GM23248 (cell line): ENCODE results near the gene VPS35L.

ENCODE experiments used
- EZH2 ChIP-seq: fragments of 200-600 bp; sonication (generic); IDR thresholded peaks from 2 replicates; pipeline ENCODE4 v1.6.1; 2018; ENCODE audit warnings: antibody characterized with exemption, mild to moderate bottlenecking; ENCODE audit not compliant: insufficient read depth, poor library complexity, severe bottlenecking
- EZH2phosphoT487 ChIP-seq: fragments of 200-600 bp; sonication (generic); IDR thresholded peaks from 2 replicates; pipeline ENCODE4 v1.6.1; 2018; ENCODE audit warnings: antibody characterized with exemption, moderate library complexity, mild to moderate bottlenecking, low read depth; ENCODE audit not compliant: insufficient read depth

DNA sequence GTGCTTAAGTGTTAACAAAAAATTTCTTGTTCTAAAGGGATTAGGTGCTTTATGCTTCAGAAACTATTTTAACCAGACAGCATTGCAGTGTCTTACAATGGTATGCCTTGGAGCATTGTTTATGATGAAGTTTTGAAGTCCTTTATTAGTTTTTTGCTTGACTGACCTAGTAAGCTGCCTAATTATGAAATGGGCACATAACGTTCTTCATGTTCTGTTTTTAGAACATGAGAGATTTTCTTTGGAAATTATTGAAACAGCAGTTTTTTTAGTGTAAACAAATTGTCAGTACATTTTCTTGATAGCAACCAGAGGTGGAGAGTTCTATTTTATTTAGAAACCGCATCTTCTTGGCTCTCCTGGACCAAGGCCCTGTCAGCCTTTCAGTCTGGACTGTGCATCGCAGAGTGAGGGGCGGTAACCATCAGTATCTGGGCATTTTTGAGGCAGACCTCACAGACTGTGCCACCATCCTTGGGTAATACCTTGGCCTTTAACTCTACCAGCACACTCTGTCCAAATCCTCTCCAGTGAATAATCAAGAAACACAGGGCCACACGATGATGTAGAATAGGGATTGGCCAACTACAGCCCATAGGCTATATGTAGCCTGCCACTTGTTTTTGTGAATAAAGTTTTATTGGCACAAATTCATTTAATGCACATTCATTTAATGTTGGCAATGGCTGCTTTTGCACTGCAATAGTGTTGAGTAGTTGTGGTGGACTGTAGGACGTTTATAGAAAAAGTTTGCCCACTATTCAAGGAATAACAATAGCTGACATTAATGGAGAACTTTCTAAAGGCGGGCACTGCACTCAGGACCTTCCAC lies 81.1 kb downstream of the VPS35L start:
- TF ChIP-seq EZH2 (no peak), EZH2phosphoT487 (no peak)
